H1 (cell line): ENCODE measurements around the gene SLC25A36. TPM values are rescaled to one million over a fixed set of nuclear protein-coding genes. Genes with fewer than 3 reads are reported as not detected.

Experiments
- BCL11A ChIP-seq, 2 experiments: IDR thresholded peaks; one replicate each; pipeline ENCODE4 v1.6.1; 2011; ENCODE audit warnings: low read depth in 2 of 2, low read length in 2 of 2, mild to moderate bottlenecking in 2 of 2
- BRCA1 ChIP-seq: IDR thresholded peaks from 2 replicates; pipeline ENCODE4 v1.6.1; 2012; ENCODE audit warnings: low read depth, low read length, improper control_type of control experiment
- FOSL1 ChIP-seq: IDR thresholded peaks from 2 replicates; pipeline ENCODE4 v1.6.1; 2011; ENCODE audit warnings: mild to moderate bottlenecking, low read depth, low read length, moderate library complexity; ENCODE audit not compliant: insufficient read depth
- HDAC2 ChIP-seq, 2 experiments: fragments of 300-600 bp in 1 of 2; sonication (generic) in 1 of 2; IDR thresholded peaks; 2 replicates each; pipeline ENCODE4 v1.6.1; 2011 to 2012; ENCODE audit warnings: low read depth in 2 of 2, low read length in 2 of 2, mild to moderate bottlenecking in 2 of 2, moderate library complexity in 2 of 2, borderline replicate concordance in 1 of 2, inconsistent platforms in 1 of 2
- KDM5A ChIP-seq: fragments of 200-600 bp; IDR thresholded peaks from 2 replicates; pipeline ENCODE4 v1.7.1; 2012; ENCODE audit warnings: mild to moderate bottlenecking, low read length, inconsistent platforms, mixed read lengths
- MAFK ChIP-seq: IDR thresholded peaks from 2 replicates; pipeline ENCODE4 v1.6.1; 2012; ENCODE audit warnings: low read depth, mild to moderate bottlenecking, improper control_type of control experiment, low read length
- TAF7 ChIP-seq: optimal IDR thresholded peaks from 2 replicates; pipeline ENCODE3; 2011; ENCODE audit warnings: low read depth, mild to moderate bottlenecking, inconsistent platforms, low read length, moderate library complexity, borderline replicate concordance
- polyA plus RNA-seq, 7 experiments: library from polyadenylated mRNA; depleted of rRNA in 3 of 7; stranded (reverse) in 5 of 7; unstranded in 2 of 7; fragments of >200 nt in 5 of 7; fragments of 200-250 nt in 2 of 7; gene quantifications; 1 replicate in 5 of 7; 2 replicates in 1 of 7; 4 replicates in 1 of 7; pipeline versions ENCODE4 v1.2.1 to v1.2.3, GENCODE V29; 2011 to 2013; ENCODE audit warnings: missing spikeins in 2 of 7, mixed read lengths in 2 of 7
- total RNA-seq: library from RNA; stranded (reverse); fragmentation: NEBNext Ultra II Directional; extraction: Animal tissue kit (Norgen Biotek cat#: 25700); gene quantifications from 2 replicates; pipeline ENCODE4 v1.2.1, GENCODE V29; 2021

SLC25A36 gene
- total and polyA plus RNA-seq, 2 of the 8 experiments (the other 6 are each of a cell fraction or from before 2014, with no cell fraction given), result 42.9 to 71.8 TPM

DNA sequence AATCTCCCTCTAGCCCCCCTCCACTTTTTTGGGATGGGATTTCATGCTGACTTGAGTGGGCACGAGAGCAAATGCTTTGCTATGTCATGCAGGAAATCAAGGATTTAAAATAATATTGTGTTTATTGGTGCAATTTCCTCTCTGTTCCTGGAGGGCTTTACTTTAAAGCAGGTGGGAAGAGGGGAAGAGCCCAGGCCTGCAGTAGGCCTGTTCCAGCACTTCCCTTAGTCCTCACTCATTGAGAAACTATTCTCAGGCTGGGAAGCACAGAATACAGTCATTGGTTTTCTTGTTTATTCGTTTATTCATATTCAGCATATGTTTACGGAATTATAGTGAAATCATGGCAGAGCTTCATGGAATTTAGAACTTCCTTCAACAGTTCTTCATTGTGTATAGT, 67.9 kb downstream of the SLC25A36 start (continued):
- TF ChIP-seq TAF7 (no peak), MAFK (no peak), FOSL1 (no peak), BRCA1 (no peak), KDM5A (no peak), HDAC2 (IDR thresholded peaks at IDR 0.05; ENCODE audit: borderline replicate concordance in 1 of 2, low read depth in 2 of 2, low read length in 2 of 2) (no peak), BCL11A (IDR thresholded peaks at IDR 0.05; ENCODE audit: low read depth in 2 of 2, low read length in 2 of 2) (no peak)
